Endothelial cell (in vitro differentiated cells): ENCODE measurements around the gene C12orf56. TPM values are rescaled to one million over a fixed set of nuclear protein-coding genes. Genes with fewer than 3 reads are reported as not detected.
"Not testable (repeated sequence)": the region's sequence is repeated elsewhere in the genome, so short reads cannot be mapped to it uniquely, and the experiment has no call there.

ENCODE experiments used
- DNase-seq: peaks from one replicate; pipeline ENCODE4 v3.0.0; 2021; ENCODE audit warnings: low spot score
- H3K27ac Mint-ChIP-seq: one replicate; pipeline ENCODE4 v1.8.0; 2021; ENCODE audit warnings: mixed read lengths, inconsistent platforms; ENCODE audit not compliant: unreplicated experiment
- H3K27me3 Mint-ChIP-seq: one replicate; pipeline ENCODE4 v1.8.0; 2021; ENCODE audit warnings: mild to moderate bottlenecking, moderate library complexity, mixed read lengths, inconsistent platforms; ENCODE audit not compliant: unreplicated experiment
- H3K36me3 Mint-ChIP-seq: one replicate; pipeline ENCODE4 v1.8.0; 2021; ENCODE audit warnings: mild to moderate bottlenecking, low read depth, mixed read lengths, inconsistent platforms; ENCODE audit not compliant: unreplicated experiment
- H3K4me1 Mint-ChIP-seq: one replicate; pipeline ENCODE4 v1.8.0; 2021; ENCODE audit warnings: mild to moderate bottlenecking, mixed read lengths, inconsistent platforms; ENCODE audit not compliant: unreplicated experiment
- H3K4me3 Mint-ChIP-seq: one replicate; pipeline ENCODE4 v1.8.0; 2021; ENCODE audit warnings: mild to moderate bottlenecking, mixed read lengths, inconsistent platforms; ENCODE audit not compliant: unreplicated experiment
- H3K9me3 Mint-ChIP-seq: one replicate; pipeline ENCODE4 v1.8.0; 2021; ENCODE audit warnings: mixed read lengths, inconsistent platforms; ENCODE audit not compliant: unreplicated experiment
- CTCF ChIP-seq: fragments of 200-600 bp; sonication (generic); IDR thresholded peaks from one replicate; pipeline ENCODE4 v1.5.0; 2021; ENCODE audit warnings: antibody characterized with exemption; ENCODE audit not compliant: unreplicated experiment
- total RNA-seq: library from RNA; stranded (reverse); fragmentation: NEBNext Ultra II Directional; extraction: Animal tissue kit (Norgen Biotek cat#: 25700); gene quantifications from one replicate; pipeline ENCODE4 v1.2.1, GENCODE V29; 2021; ENCODE audit not compliant: unreplicated experiment

Gene C12orf56
- total RNA-seq, 1 donor from 2014 or later: 0.62 TPM

GRCh38 chr12:64323476-64324225 lies 66.9 kb downstream of the C12orf56 start:
- H3K9me3 Mint-ChIP-seq: no peaks in the 10 kb centered on the region
- H3K27ac Mint-ChIP-seq: no peak overlapping the region
- no peaks in the 10 kb centered on the region for H3K27me3 Mint-ChIP-seq
- H3K36me3 Mint-ChIP-seq: no peaks in the 10 kb centered on the region
- H3K4me3 Mint-ChIP-seq: no peak overlapping the region
- DNase-seq: no peak
- TF ChIP-seq CTCF: no peak
- H3K4me1 Mint-ChIP-seq: peaks cover 6% of the 10 kb centered on the region

DNA sequence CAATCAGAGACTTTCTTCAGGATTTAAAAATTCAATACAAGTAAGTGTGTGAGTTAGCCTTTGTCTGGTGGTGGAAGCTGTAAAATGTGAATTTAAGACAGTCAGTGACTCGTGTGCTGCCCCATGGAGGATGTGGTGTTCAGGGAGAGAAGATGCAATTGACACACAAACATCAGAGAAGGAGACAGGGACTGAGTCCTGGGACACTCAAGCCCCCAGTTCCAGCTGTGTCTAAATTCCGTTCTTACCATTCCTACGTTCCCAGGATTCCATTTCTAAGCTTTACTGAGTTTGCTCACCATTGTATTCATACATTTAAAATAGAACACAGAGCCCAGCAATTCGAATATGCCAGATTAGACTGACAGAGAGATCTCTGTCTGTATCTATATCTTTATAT lies 67.6 kb downstream of the C12orf56 start:
- H3K27ac Mint-ChIP-seq: no peak overlapping the region
- H3K36me3 Mint-ChIP-seq: no peaks in the 10 kb centered on the region
- peaks cover 8% of the 10 kb centered on the region for H3K4me1 Mint-ChIP-seq
- DNase-seq: no peak
- no peaks in the 10 kb centered on the region for H3K9me3 Mint-ChIP-seq
- no peak for TF ChIP-seq CTCF
- H3K4me3 Mint-ChIP-seq: no peak overlapping the region
- no peaks in the 10 kb centered on the region for H3K27me3 Mint-ChIP-seq

GRCh38 chr12:64320611-64321010 lies 69.9 kb downstream of the C12orf56 start:
- H3K9me3 Mint-ChIP-seq: no peaks in the 10 kb centered on the region
- H3K27ac Mint-ChIP-seq: no peak overlapping the region
- DNase-seq: no peak
- no peaks in the 10 kb centered on the region for H3K36me3 Mint-ChIP-seq
- no peaks in the 10 kb centered on the region for H3K27me3 Mint-ChIP-seq
- H3K4me3 Mint-ChIP-seq: no peak overlapping the region
- peaks cover 8% of the 10 kb centered on the region for H3K4me1 Mint-ChIP-seq
- no peak for TF ChIP-seq CTCF

DNA sequence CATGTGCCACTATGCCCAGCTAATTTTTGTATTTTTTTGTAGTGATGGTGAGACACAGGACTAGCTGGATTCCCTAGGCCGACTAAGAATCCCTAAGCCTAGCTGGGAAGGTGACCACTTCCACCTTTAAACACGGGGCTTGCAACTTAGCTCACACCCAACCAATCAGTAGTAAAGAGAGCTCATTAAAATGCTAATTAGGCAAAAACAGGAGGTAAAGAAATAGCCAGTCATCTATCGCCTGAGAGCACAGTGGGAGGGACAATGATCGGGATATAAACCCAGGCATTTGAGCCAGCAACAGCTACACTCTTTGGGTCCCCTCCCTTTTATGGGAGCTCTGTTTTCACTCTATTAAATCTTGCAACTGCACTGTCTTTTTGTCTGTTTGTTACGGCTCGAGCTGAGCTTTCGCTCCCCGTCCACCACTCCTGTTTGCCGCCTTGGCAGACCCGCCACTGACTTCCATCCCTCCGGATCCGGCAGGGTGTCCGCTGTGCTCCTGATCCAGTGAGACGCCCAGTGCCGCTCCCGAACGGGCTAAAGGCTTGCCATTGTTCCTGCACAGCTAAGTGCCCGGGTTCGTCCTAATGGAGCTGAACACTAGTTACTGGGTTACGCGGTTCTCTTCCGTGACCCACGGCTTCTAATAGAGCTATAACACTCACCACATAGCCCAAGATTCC lies 70.9 kb downstream of the C12orf56 start:
- H3K36me3 Mint-ChIP-seq, H3K4me1 Mint-ChIP-seq, H3K9me3 Mint-ChIP-seq, H3K27ac Mint-ChIP-seq, DNase-seq, H3K27me3 Mint-ChIP-seq, H3K4me3 Mint-ChIP-seq: not testable (repeated sequence)

DNA sequence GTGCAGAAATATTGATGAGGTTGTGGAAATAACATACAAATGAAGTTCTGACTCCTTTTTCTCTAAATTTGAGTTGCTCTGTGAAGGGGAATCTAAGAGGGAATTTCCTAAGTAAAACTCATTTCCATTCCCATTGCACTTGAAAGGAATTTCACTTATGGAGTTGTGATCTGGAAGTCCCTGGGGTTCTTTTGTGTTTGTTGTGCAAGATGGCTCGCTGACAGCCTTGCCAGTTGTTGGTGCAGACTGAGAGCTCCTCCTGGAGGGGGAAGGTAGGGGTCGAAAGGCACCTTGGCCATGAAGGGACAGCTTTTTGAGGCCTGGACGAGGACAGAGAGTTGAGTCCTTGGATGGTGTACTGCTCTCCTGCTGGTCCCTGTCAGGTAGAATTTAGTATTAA lies 72.0 kb downstream of the C12orf56 start:
- Mint-ChIP-seq H3K4me3 (no peak overlapping the region), H3K27me3 (no peaks in the 10 kb centered on the region), H3K4me1 (peaks cover 8% of the 10 kb centered on the region), H3K36me3 (no peaks in the 10 kb centered on the region), H3K9me3 (no peaks in the 10 kb centered on the region), H3K27ac (no peak overlapping the region)
- peak; percentile 35 for DNase-seq
- TF ChIP-seq CTCF: no peak
